Left renal pelvis (tissue), 4 donors: ENCODE results near the gene RACK1. TPM values are rescaled to one million over a fixed set of nuclear protein-coding genes. Genes with fewer than 3 reads are reported as not detected.

Experiments
- DNase-seq, 4 donors: peaks; one replicate each; pipeline ENCODE4 v3.0.0-alpha.2; 2013; ENCODE audit warnings: low read depth in 4 of 4, low spot score in 3 of 4
- polyA plus RNA-seq, 4 donors: library from polyadenylated mRNA; unstranded; fragments of 120-200 nt; gene quantifications; one replicate each; pipeline ENCODE4 v1.2.1, GENCODE V29; 2013; ENCODE audit not compliant: insufficient read length in 4 of 4

Gene RACK1
- polyA plus RNA-seq, 4 donors, result 2,197 to 2,695 (median 2,429) TPM

DNA sequence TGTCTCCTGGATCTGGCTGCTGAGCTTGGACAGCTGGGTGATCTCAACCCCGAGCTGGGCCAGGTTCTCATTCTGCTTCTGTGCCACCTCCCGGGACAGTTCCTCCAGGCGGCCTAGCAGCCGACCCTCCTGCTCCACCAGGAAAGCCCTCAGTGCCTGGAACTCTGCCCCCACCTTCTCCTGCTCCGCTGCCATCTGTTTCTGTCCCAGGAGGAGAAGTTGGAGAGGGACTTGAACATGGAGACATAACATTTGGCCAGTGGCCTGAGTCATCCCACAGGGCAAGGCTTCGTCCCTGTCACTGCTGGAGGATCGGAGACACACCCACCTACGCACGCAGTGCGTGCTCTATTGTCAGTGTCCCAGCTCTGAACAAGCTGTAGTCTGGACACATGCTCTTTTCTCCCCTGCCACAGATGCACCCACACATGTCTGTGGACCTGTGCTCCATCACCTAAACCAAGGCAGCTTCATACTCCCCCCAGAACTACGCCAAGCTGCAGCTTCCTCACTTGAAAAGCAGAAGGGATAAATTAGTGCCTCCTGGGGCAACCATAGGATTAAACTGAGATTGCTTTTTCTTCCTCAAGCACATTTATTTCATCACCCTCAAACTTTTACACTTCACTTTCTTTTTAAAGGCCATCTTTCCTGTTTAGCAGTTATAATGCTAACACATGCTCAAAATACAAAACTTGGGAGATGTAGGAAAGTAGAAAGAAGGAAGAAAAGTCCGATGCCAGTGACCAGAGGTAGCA lies 43.6 kb downstream of the RACK1 start:
- no peak for DNase-seq

DNA sequence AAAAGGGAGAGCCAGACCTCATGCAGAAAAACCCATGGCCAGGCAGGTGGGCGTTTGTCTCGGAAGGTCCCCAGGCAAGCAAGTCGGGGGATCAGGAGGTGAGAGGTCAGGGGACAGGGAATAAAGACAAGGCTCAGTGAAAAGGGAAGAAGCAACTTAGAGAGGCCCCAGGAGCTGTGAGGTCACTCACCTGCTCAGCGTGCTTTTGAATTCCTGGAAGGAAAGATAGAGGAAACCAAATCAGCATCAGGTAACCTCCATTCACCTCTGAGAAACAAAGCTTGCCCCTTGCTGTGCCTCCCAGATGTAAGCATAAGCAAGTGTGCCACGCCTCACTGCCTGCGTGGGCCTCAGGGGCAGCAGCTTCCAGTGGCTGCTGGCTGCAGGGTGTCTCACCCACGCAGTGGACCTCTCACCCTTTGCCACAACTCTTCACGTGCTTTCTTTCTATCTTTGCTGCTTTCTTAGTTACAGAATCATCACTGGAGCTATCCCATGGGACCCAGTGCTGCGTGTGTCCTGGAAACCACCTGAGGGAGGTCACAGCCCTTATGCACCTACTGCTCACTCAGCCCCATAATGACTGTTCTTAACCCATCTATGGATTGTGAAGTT lies 44.7 kb downstream of the RACK1 start:
- no peak for DNase-seq

DNA sequence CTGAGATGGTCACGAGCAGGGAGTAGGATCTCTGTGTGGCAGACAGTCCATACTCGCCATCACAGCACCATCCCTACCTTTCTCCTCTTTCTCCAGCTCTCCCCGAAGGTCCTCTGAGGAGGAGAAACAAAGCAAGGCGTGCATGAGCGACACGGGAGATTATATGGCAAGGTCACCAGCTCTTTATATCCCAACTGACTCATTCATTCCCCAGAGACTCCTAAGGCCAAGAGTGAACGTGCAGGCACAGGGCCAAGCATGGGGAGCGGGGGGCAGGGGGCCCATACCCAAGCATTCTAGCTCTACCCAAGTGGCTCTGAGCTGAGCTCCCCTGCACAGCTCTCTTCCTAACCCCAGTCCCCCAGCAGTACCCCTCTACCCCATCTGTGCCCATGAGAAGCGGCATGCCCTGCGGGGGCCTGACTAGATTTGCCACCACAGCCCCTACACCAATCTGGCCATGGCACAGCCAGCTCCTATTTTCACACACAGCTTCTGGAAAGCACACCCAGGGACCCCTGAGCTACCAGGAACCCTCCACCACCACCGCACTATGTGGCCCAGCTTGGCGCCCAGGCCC lies 45.5 kb downstream of the RACK1 start:
- DNase-seq, result no peak

DNA sequence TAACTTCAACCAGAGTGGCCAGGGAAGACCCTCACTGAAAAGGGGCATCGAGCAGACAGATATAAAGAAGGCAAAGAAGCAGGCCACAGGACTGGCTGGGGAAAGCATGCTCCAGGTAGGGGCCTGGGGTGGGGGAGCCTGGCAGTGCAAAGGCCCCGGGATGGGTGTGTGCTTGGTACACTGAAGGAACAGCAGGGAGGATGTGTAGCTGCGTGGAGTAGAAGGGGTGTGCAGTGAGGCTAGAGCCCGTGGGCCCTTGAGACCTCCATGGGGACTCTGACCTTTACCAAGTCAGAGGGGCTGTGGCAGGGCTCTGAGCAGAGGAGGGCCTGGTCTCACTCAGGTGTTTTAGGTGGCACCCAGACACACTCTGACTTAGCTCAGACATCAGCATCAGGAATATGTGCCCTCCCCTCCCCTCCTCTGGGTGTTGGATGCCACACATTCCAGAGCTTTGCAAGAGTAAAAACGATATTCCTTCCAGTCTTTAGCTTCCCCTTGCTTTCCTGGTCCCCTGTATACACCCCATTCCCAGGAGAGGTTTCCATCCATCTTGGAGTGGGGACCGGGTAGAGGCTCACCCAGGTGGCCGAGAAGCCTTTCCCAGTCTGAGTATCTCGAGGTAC lies 46.3 kb downstream of the RACK1 start:
- no peak for DNase-seq

DNA sequence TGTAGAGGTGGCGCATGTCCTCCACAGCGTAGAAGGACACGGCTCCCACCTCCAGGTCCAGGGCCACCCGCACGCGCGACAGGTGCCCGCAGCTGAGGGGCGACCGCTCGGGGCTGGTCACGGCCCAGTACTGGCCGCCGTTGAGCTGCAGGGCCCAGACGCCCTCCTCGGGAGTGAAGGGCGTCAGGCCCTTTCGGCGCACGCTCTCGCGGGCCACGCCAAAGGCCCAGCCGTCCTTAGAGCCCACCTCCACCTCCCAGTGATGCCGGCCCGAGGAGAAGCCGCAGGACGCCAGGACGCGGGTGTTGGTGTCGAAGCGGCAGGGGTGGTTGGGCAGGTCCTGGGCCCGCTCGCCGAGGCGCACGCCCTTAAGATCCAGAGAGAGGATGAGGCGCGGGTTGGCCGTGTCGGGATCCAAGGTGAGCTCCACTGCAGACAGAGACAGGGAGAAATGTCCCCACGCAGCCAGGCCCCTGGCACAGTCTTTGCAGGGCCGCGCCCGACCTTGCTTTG lies 48.4 kb downstream of the RACK1 start:
- DNase-seq, result no peak

DNA sequence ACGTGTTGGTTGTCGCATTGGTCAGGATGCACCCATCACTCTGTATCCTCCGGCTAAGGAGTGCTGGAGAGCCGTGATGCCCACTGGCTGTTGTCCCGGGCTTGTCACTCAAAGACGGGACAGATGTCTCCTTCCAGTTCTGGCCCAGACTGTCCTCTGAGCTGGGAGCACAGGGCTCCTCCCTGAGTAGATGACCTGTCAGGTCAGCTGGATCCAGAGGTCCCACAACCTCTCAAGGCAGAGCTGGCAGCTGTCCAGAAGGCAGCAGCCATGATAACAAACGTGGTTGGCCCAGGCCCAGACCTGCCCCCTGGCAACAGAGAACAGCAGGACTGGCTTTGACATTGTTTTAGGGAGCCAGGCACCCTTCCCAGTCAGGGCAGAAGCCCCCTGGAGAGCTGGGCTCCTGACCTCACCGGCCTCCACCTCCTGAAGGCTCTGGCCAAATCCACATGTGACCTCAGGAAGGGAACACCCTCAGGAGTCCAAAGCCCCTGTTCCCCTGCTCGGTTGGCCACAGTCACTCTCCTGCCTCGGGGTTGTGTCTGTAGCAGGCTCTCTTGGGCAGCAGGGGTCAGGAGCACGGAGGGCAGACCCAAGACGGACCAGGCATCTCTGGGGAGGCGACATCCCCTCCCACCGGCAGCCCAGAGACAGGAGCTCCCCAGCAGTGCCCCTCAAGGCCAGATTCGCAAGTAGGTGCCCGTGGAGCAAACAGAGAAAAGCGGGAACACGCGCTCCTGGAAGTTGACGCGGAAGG lies 49.0 kb downstream of the RACK1 start:
- no peak for DNase-seq

DNA sequence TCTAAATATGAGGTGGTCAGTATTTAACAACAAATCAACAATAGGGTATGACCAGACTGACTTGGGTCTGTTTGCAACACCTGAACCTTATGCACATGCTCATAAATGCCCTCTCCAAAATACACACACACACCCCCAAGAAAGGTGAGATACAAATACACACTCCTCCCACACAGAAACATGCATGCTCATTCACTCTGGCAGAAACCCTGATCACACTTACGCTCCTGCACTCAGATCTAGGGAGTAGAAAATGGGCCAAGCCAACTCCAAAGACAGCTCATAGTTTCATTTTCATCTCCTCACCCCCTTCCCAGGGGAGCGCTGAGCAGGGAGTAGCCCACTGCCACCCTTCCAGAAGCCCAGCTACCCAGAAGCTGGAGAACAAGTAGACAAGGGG lies 50.0 kb downstream of the RACK1 start:
- DNase-seq, result no peak

DNA sequence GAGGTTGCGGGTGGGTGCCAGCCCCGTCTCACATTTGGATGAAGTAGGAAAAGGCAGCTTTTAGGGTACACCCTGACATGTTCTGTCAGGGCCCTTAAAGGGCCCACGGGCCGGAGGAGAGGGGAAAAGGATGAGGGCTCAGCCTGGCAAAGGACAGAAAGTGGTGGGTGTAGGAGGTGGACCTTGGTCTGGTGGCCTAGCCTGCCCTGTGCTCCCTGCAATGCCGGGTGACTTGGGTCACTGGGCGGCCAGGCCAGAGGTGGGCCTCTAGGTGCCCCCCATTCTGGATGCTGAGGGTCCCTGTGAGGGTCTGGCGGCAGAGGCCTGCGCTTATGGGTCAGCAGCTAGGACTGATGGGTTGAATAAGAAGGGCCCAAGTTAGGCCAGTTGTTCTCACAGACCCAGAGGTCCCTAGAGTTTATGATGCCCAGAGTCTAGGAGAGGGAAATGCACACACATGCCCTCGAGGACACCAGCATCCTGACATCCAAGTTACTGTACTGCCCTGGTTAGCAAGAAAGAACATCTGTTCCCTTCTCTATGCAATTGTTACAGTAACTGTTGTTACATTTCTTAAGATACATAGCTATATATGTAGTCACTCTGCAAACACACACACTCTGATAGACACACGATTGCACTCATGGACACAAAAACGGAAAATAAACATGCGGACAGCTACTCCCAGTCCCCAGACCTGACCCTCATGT lies 51.2 kb downstream of the RACK1 start:
- no peak for DNase-seq

DNA sequence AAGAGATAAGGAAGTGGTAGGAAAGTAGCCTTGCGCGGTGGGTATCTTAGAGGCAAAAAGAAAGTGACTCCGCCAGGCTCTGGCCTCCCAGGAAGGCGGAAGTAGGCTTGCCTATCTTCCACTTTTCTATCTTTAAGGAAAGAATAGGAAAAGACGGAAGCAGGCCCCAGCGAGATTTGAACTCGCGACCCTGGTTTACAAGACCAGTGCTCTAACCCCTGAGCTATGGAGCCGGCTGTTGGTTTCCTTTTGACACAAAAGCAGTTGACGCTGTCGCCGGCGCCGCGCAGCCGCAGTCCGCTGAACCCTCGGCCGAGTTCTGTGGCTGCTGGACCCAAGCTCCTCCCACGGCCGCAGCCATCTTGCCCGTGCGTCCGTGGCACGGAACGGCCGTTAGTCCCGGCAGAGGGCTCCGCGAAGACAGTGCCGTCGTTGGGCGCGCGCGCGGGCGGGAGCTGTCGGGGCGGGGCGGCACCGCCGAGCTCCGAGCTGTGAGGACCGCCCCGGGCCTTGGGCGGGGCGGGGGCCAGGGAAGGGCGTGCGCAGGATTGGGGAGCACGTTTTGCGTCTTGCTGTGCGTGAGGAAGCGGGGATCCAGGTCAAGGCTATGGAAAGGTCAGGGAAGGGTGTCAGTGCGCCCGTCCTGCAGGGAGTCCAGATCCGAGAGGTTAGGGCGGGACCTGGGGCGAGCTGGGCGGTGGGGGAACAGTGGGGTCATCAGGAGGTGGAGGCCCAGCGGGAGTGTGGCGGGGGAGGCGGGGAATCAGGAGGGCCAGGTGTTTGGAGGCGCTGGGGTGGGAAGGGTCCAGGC lies 52.0 kb downstream of the RACK1 start:
- DNase-seq, result peak in 3 of 4 donors; percentile 87 to 90 (median 88)

DNA sequence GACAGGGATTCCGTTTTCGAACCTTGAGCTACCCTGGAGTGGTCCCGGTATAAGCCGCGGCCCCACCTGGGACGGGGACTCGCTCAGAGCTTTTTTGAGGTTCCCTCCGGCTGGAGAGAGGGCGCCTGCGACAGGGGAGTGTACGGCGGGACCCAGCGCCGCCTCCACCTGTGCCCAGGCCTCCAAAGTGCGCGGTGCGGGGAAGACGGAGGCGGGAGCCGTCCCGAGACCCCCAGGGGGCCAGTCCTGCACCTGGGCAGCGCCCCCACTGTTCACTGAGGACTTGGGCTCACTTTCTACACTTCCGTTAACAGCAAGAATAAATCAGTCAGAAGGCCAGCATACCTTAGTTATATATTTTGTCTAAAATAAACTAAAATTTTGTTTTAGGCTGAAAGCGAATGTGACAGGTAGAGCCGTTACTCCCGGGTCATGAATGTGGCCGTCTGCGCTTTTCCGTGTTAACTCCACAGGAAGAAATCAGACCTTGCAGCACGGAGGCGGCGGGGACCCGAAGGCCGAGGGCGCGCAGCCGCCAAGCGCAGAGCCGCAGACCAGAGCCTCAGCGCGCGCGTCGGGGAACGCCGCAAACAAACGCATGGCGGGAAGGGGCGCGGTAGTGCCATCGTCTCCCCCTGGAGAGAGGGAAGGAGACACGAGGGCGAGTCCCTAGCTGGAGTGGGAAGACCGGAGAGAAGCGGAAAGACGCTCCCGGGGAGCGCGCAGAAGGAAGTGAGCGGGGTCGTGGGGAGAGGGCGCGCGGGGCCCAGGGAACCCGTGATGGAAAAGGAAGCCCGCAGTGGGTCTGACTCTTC lies 52.8 kb downstream of the RACK1 start:
- DNase-seq, result no peak

DNA sequence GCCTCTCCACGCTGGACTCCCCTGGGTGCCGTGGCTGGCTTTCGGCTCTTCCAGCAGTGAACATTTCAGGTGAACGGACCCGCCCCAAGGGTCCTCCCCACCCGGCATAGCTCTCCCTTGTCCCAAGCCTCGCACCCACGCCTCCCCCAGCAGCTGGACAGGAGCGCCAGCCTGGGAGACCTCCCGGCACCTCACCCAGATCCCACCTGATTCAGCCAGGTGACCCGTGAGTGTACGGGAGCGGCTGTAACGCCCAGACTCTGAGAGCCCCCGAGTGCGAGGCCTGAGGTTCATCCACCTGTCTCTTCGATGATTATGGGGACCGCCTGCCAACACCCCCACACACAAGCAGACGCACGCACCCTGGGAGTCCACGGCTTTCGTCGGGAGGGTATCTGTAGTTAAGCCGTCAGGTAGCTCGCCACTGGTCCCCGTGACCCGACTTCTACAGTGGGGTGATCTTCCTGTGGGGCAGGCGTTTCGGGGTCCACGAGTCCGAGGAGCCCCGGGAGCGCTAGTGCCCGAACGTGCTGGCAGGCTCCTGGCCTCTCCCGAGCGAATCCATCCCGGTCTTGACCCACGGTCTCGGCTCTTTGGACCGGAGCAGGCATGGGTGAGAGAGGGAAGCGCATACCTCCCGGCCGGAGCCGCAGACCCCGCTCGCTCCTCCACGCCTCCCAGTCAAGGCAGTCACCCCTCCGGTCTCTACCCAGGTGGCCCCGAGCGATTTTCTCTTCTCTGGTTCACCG lies 53.6 kb downstream of the RACK1 start:
- no peak for DNase-seq

DNA sequence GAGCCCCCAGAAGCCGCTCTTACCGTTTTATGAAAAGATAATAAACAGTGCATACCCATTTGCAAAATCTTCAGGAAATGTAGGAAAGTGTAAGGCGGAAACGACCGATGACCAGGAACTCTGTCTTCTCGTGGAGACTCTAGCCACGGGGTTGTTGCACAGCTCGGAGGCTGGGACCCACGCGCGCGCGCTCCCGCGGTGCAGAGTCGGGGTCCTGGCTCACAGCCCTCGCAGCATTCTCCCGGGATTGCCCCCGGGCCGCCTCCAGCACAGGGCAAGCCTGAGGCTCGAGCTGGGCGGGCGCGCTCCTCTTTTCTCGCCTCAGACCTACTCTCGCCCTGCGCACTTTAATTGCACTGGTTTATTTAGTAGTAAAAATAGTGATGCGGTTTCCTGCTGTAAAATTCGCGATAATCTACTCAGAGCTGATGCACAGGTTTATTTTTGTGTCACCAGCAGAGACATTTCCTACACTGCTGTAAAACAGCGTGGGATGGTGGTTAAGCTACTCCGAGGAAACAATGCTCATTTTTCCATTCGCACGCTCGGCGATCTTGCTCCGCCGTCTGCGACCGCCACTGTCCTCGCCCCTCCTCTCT lies 54.2 kb downstream of the RACK1 start:
- no peak for DNase-seq

DNA sequence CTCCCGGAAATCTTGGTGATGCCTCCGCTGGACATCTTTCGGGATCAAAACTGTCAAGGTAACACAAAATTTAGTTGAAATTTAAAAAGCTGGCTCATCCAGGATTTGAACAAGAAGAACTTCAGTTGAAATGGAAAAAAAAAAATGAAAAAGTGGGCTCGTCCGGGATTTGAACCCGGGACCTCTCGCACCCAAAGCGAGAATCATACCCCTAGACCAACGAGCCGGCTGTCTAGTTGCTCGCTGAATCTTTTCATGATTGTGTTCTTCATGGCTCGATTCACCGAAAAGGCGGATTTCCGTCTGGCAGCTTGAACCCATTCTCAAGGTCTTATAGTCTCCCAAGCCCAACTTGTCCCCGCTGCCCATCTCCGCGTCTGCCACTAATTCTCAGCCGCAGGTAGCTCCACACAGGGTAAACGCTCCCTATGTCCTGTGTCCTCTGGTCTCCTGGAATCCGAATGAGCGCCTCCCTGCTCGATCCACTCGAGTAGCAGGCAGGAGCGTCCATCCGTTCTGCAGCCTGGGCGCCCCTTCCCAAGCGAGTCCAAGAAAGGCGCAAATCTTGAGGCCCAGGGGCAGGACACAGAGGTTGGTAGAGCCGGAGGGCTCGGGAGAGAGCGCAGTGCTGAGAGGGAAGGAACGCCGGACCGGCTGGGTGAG lies 54.9 kb downstream of the RACK1 start:
- peak in 2 of 4 donors; percentile 72 to 74 for DNase-seq

DNA sequence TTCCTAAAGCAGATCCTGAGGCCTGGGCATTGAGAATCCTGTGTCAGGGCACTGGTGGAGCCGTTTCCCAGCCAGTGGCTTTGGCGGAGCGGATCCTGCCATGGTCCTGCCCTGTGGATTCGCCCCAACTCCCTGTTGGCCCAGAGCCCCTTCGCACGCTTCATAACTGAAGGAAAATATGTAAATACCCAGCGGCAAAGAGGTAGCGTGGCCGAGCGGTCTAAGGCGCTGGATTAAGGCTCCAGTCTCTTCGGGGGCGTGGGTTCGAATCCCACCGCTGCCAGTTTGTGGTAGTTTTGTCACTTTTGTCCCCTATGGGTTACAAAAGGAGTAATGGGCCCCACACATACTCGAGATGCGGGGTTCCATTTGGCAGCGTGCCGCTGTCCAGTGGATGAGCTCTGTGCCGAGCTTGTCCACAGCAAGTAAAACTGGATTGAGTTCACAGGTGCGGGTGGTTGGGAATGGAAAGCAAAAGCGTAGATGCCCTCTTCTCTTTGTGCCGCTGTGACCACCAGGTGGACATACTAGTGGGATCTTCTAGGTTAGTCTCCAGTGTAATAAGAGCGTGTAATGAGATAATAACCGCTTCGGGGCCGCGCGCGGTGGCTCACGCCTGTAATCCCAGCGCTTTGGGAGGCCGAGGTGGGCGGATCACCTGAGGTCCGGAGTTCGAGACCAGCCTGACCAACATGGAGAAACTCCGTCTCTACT lies 56.0 kb downstream of the RACK1 start:
- DNase-seq, result no peak

DNA sequence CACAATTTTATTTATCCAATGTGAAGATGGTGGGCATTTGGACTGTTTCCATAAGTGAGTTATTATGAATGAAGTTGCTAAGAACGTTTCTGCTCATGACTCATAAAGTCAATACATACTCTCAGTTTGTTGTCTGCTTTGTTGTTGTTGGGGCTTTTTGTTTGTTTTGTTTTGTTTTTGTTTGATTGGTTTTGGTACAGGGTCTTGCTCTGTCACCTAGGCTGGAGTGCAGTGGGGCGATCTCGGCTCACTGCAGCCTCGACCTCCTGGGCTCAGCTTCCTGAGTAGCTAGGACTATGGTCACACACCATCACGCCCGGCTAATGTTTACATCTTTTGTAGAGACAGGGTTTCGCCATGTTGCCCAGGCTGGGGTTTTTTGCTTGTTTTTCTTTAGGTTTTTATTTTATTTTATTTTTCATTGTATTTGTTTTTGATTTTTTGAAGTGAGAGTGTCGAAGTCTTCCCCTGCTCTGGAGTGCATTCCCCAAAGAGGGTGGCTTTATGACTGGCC lies 56.7 kb downstream of the RACK1 start:
- no peak for DNase-seq
